ENCODE measurements around the gene GDF15. TPM values are rescaled to one million over a fixed set of nuclear protein-coding genes. Genes with fewer than 3 reads are reported as not detected.
"Not testable (repeated sequence)": the region's sequence is repeated elsewhere in the genome, so short reads cannot be mapped to it uniquely, and the experiment has no call there.

Gene GDF15
- total RNA-seq, 4 donors from 2014 or later, result 0.49 to 5.1 (median 4.5) TPM; not detected in 1

DNA sequence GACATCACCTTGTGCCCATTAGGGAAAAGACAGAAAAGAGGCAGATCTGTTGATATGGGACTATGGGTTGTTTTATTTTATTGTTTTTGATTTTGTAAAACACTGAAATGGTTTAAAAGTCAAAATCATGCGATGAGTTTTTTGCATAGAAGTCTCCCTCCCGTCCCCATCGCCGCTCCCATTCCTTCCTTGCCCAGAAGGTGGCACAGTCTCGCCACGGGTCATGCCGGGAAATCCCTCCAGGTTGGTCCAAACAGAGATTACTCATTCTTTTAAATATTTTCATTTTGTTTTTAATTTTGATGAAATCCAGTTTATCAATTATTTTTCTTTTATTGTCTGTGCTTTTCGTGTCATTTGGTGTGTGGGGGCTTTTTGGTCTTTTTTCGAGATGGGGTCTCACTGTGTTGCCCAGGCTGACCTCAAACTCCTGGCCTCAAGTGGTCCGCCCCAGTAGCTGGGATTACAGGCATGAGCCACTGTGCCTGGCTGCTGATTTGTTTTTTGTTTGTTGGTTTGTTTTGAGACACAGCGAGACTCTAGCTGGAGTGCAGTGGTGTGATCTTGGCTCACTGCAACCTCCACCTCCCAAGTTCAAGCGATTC, 36.3 kb upstream of the GDF15 start:
- TF ChIP-seq, protein P1, sequence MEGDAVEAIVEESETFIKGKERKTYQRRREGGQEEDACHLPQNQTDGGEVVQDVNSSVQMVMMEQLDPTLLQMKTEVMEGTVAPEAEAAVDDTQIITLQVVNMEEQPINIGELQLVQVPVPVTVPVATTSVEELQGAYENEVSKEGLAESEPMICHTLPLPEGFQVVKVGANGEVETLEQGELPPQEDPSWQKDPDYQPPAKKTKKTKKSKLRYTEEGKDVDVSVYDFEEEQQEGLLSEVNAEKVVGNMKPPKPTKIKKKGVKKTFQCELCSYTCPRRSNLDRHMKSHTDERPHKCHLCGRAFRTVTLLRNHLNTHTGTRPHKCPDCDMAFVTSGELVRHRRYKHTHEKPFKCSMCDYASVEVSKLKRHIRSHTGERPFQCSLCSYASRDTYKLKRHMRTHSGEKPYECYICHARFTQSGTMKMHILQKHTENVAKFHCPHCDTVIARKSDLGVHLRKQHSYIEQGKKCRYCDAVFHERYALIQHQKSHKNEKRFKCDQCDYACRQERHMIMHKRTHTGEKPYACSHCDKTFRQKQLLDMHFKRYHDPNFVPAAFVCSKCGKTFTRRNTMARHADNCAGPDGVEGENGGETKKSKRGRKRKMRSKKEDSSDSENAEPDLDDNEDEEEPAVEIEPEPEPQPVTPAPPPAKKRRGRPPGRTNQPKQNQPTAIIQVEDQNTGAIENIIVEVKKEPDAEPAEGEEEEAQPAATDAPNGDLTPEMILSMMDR (IDR thresholded peaks at IDR 0.05), result no peak
- TF ChIP-seq POLR2A (IDR thresholded peaks at IDR 0.05), result no peak
- H3K4me3 ChIP-seq (ENCODE audit: low read depth, poor library complexity, severe bottlenecking), result no peak overlapping the region
- WGBS, 2 donors, result 38 to 46% methylated on average over 12 of the region's 12 CpGs
- intact Hi-C loops (cut with DNase I; ENCODE audit: low total_unique reads), result loop anchor here (5.0 kb wide), 1 partner anchor 63 kb away; no protein-coding TSS in a partner anchor
- peak in 1 of 2 donors; percentile 92 for DNase-seq (ENCODE audit: low spot score in 2 of 2)

DNA sequence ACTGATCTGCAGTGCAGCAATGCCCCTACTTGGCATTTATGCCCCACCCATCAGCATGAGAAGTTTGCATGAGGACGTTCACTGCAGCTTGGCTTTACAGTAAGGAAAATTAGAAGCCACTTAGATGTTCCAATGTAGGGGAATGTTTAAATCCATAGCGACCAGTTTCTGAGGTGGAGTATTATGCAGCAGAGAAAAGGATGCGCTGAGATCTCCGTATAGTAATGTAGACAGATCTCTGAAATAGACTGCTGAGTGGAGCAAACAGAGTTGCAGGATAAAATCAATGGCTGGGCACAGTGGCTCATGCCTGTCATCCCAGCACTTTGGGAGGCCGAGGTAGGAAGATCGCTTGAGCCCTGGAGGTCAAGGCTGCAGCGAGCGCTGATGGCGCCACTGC, 35.5 kb upstream of the GDF15 start:
- 85 to 91% methylated on average over 9 of the region's 9 CpGs for WGBS, 2 donors
- DNase-seq (ENCODE audit: low spot score in 2 of 2), result no peak
- TF ChIP-seq POLR2A (IDR thresholded peaks at IDR 0.05), result no peak
- TF ChIP-seq, protein P1 (IDR thresholded peaks at IDR 0.05), result no peak
- intact Hi-C loops (cut with DNase I; ENCODE audit: low total_unique reads), result loop anchor here (5.0 kb wide), 1 partner anchor 62 kb away; no protein-coding TSS in a partner anchor
- no peak overlapping the region for H3K4me3 ChIP-seq (ENCODE audit: low read depth, poor library complexity, severe bottlenecking)

GRCh38 chr19:18351544-18351943, 34.4 kb upstream of the GDF15 start:
- DNase-seq (ENCODE audit: low spot score in 2 of 2), result no peak
- intact Hi-C loops (cut with DNase I; ENCODE audit: low total_unique reads), result loop anchor here (5.0 kb wide), 1 partner anchor 61 kb away; no protein-coding TSS in a partner anchor
- 93 to 95% methylated on average over 7 of the region's 7 CpGs for WGBS, 2 donors
- no peak overlapping the region for H3K4me3 ChIP-seq (ENCODE audit: low read depth, poor library complexity, severe bottlenecking)
- TF ChIP-seq POLR2A (IDR thresholded peaks at IDR 0.05), result no peak
- TF ChIP-seq, protein P1 (IDR thresholded peaks at IDR 0.05), result no peak

DNA sequence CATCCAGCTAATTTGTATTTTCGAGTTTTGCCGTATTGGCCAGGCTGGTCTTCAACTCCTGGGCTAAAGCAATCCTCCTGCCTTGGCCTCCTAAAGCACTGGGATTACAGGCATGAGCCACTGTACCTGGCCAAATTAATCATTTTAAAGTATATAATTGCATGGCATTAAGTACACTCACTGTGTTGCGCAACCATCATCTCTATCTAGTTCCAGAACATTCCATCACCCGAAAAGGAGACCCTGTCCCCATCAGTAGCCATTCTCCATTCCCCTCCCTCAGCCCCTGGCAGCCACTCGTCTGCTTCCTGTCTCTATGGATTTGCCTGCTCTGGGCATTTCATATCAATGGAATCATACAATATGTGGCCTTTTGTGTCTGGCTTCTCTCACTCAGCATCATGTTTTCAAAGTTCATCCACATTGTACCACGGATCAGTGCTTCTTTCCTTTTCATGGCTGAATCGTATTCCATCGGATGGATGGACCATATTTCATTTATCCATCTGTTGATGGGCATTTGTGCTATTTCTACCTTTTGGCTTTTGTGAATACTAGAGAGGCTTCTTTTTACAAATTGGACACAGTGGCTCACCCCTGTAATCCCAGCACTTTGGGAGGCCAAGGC, 32.5 kb upstream of the GDF15 start:
- no peak for DNase-seq (ENCODE audit: low spot score in 2 of 2)
- no peak for TF ChIP-seq POLR2A (IDR thresholded peaks at IDR 0.05)
- TF ChIP-seq, protein P1 (IDR thresholded peaks at IDR 0.05), result no peak
- intact Hi-C loops (cut with DNase I; ENCODE audit: low total_unique reads), result loop anchor here (5.0 kb wide), 1 partner anchor 59 kb away; no protein-coding TSS in a partner anchor
- WGBS, 2 donors, result 91 to 93% methylated on average over 8 of the region's 8 CpGs
- no peak overlapping the region for H3K4me3 ChIP-seq (ENCODE audit: low read depth, poor library complexity, severe bottlenecking)

DNA sequence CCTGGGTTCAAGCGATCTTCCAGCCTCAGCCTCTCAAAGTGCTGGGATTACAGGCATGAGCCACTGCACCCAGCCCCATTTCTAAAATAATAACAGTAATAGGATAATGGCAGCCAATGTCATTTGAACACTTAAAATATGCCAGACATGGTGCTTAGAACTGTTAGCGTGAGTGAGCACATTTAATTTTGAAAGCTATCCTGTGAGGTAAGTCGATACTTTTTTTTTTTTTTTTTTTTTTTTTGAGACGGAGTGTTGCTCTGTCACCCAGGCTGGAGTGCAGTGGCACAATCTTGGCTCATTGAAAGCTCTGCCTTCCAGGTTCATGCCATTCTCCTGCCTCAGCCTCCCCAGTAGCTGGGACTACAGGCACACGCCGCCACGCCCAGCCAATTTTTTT, 31.2 kb upstream of the GDF15 start:
- H3K4me3 ChIP-seq (ENCODE audit: low read depth, poor library complexity, severe bottlenecking); DNase-seq (ENCODE audit: low spot score in 2 of 2): not testable (repeated sequence)
- intact Hi-C loops (cut with DNase I; ENCODE audit: low total_unique reads), result loop anchor here (5.0 kb wide), 1 partner anchor 58 kb away; no protein-coding TSS in a partner anchor
- 93 to 95% methylated on average over 7 of the region's 7 CpGs for WGBS, 2 donors

DNA sequence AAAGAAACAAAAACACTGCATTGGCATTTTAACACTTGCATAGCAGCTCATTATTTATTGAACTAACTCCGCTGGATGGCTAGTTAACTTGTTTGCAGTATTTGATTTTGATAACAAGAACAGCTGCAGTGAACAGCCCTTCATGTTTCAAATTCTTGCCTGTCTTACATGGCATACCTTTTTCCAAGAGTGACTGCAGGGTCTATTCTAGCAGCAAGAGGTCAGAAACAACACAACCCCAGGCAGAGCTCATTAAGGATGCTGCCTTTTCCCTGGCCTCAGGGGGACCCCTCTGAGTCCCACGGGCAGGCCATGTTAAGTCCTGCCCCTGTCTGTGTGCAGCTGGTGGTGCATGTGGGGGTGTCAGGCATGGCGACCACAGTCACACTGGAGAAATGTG, 28.9 kb upstream of the GDF15 start:
- no peak overlapping the region for H3K4me3 ChIP-seq (ENCODE audit: low read depth, poor library complexity, severe bottlenecking)
- no peak for DNase-seq (ENCODE audit: low spot score in 2 of 2)
- TF ChIP-seq, protein P1 (IDR thresholded peaks at IDR 0.05), result no peak
- 96% methylated on average over 3 of the region's 3 CpGs for WGBS, 2 donors
- intact Hi-C loops (cut with DNase I; ENCODE audit: low total_unique reads), result no loop called here

All from lower leg skin (tissue), 4 donors.